Parathyroid adenoma (tissue), 2 donors: Measurements from ENCODE around the gene PLPPR4.

Source experiments
- H2AFZ ChIP-seq: fragments of 300-600 bp; sonication (generic); one replicate; pipeline ENCODE4 v1.7.0; 2017; ENCODE audit warnings: antibody characterized with exemption, mild to moderate bottlenecking
- H3K27ac ChIP-seq: fragments of 300-600 bp; sonication (generic); one replicate; pipeline ENCODE4 v1.7.0; 2017
- H3K27me3 ChIP-seq: fragments of 300-600 bp; sonication (generic); one replicate; pipeline ENCODE4 v1.7.0; 2017; ENCODE audit warnings: low read length; ENCODE audit not compliant: control insufficient read depth, insufficient read depth
- H3K36me3 ChIP-seq: fragments of 300-600 bp; sonication (generic); one replicate; pipeline ENCODE4 v1.7.0; 2017; ENCODE audit warnings: low read length; ENCODE audit not compliant: control insufficient read depth, insufficient read depth
- H3K4me1 ChIP-seq: fragments of 300-600 bp; sonication (generic); one replicate; pipeline ENCODE4 v1.7.0; 2017; ENCODE audit warnings: control low read depth
- H3K4me2 ChIP-seq: fragments of 300-600 bp; sonication (generic); one replicate; pipeline ENCODE4 v1.7.0; 2017; ENCODE audit warnings: low read length
- H3K4me3 ChIP-seq: fragments of 300-600 bp; sonication (generic); one replicate; pipeline ENCODE4 v1.7.0; 2017; ENCODE audit warnings: low read depth, low read length
- H3K79me2 ChIP-seq: fragments of 300-600 bp; sonication (generic); one replicate; pipeline ENCODE4 v1.7.0; 2017; ENCODE audit warnings: control low read depth
- H3K9ac ChIP-seq: fragments of 300-600 bp; sonication (generic); one replicate; pipeline ENCODE4 v1.7.0; 2017; ENCODE audit warnings: mild to moderate bottlenecking
- H3K9me3 ChIP-seq: fragments of 300-600 bp; sonication (generic); one replicate; pipeline ENCODE4 v1.7.0; 2017; ENCODE audit warnings: low read length; ENCODE audit not compliant: control insufficient read depth
- TF ChIP-seq, protein P1 (sequence below): fragments of 300-600 bp; sonication (generic); IDR thresholded peaks from one replicate; pipeline ENCODE4 v1.7.0; 2017; ENCODE audit warnings: antibody characterized with exemption, mild to moderate bottlenecking
- donor health status: primary hyperparathyroidism.

The PLPPR4 gene

DNA sequence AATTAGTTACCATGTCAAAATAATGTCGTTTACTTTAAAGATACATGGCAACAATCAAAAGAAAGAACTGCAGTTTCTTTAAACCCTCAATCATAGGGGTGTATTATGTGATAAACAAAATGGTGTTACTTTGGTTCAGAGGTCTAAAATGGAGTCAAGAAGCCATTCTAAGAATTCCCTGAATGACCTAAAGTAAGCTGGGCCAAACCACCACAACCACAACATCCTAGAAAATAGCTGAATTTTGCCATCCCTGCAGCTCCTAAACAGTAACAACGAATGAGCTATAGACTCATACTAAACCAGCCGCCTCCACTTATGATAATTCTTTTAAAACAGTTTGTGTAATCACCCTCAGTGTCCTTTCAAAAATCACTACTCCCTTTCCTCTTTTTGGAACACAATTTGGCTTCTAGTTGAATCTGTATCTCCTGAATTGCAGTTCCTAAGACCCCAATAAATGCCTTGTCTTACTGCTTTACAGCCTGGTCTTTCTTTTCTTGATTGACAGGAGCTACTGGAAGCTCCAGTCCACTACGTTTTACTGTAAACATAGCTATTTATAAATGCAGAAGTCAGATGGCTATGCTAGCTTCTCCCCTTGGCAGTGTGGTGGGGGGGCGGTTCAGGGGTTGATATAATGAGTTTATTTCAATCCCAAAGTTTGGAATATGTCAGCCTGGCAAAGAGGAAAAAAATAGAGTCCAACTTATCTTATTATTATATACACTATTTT is 84.3 kb downstream of the PLPPR4 start:
- no peaks in the 10 kb centered on the region for H3K36me3 ChIP-seq
- H3K27me3 ChIP-seq: no peaks in the 10 kb centered on the region
- H3K9ac ChIP-seq: no peak overlapping the region
- no peaks in the 10 kb centered on the region for H3K4me1 ChIP-seq
- H3K4me3 ChIP-seq: no peak overlapping the region
- no peaks in the 10 kb centered on the region for H3K9me3 ChIP-seq
- H3K27ac ChIP-seq: no peak overlapping the region
- H3K79me2 ChIP-seq: no peaks in the 10 kb centered on the region
- H2AFZ ChIP-seq: no peak overlapping the region
- TF ChIP-seq, protein P1, sequence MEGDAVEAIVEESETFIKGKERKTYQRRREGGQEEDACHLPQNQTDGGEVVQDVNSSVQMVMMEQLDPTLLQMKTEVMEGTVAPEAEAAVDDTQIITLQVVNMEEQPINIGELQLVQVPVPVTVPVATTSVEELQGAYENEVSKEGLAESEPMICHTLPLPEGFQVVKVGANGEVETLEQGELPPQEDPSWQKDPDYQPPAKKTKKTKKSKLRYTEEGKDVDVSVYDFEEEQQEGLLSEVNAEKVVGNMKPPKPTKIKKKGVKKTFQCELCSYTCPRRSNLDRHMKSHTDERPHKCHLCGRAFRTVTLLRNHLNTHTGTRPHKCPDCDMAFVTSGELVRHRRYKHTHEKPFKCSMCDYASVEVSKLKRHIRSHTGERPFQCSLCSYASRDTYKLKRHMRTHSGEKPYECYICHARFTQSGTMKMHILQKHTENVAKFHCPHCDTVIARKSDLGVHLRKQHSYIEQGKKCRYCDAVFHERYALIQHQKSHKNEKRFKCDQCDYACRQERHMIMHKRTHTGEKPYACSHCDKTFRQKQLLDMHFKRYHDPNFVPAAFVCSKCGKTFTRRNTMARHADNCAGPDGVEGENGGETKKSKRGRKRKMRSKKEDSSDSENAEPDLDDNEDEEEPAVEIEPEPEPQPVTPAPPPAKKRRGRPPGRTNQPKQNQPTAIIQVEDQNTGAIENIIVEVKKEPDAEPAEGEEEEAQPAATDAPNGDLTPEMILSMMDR: no peak
- H3K4me2 ChIP-seq: no peak overlapping the region

DNA sequence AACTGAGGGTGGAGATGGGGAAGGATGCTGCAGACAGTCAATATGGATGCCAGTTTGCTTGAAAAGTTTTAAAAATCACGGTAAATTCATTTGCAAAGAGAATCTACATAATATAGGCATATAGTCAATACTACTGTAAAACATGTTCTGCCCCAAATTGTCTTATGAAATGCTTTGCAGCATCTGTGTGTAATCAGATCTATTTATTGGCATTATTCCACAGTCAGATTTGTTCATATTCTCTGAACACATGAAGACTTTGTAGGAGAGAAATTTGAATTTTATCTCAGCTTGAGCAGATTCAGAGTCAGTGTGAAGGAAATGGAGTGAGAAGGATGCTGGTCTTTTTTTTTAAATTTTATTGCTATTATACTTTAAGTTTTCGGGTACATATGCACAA is 88.5 kb downstream of the PLPPR4 start:
- H3K27me3 ChIP-seq: no peaks in the 10 kb centered on the region
- no peaks in the 10 kb centered on the region for H3K9me3 ChIP-seq
- no peak overlapping the region for H3K27ac ChIP-seq
- no peak overlapping the region for H3K9ac ChIP-seq
- H3K4me3 ChIP-seq: no peak overlapping the region
- no peaks in the 10 kb centered on the region for H3K79me2 ChIP-seq
- TF ChIP-seq, protein P1: no peak
- no peak overlapping the region for H3K4me2 ChIP-seq
- no peaks in the 10 kb centered on the region for H3K36me3 ChIP-seq
- H3K4me1 ChIP-seq: no peaks in the 10 kb centered on the region
- no peak overlapping the region for H2AFZ ChIP-seq

DNA sequence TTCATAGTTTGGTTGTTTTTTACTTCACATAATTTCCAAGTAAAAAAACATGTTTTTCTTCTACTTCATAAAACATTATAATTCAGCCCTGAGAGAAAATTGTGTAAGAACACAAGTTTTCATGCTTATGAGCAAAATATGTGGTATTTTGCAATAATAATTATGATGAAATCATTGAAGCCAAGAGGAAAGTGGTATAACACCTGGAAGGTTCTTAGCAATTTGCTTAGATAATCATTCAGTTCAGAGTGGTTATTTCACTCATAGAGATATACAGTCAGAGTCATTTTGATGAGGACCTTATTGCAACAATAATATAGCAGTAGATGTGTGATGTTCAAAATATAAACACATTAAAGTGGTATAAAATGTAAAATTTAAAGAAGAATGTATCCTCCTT is 94.5 kb downstream of the PLPPR4 start:
- TF ChIP-seq, protein P1: no peak
- no peaks in the 10 kb centered on the region for H3K9me3 ChIP-seq
- no peak overlapping the region for H2AFZ ChIP-seq
- no peak overlapping the region for H3K9ac ChIP-seq
- no peaks in the 10 kb centered on the region for H3K27me3 ChIP-seq
- H3K27ac ChIP-seq: no peak overlapping the region
- H3K4me1 ChIP-seq: no peaks in the 10 kb centered on the region
- no peaks in the 10 kb centered on the region for H3K79me2 ChIP-seq
- H3K4me3 ChIP-seq: no peak overlapping the region
- H3K36me3 ChIP-seq: no peaks in the 10 kb centered on the region
- H3K4me2 ChIP-seq: no peak overlapping the region
